Lung (tissue), 12 donors: ENCODE data around the gene HTRA1. TPM values are rescaled to one million over a fixed set of nuclear protein-coding genes. Genes with fewer than 3 reads are reported as not detected.
A peak's percentile ranks its signal among the peaks of the same experiment; 100 is the strongest.

Experiments used
- ATAC-seq: fragments of 200-7000 bp; cut with Tn5 transposase; one replicate; pipeline ENCODE4 v1.9.1; 2020; ENCODE audit warnings: moderate number of reproducible peaks; ENCODE audit not compliant: insufficient read depth, low FRiP score
- DNase-seq, 3 donors: peaks; one replicate each; pipeline ENCODE4 v3.0.0-alpha.2; 2013 to 2017
- H3K27ac ChIP-seq, 2 donors: one replicate each; pipeline ENCODE4 v1.5.1; 2013; ENCODE audit warnings: mild to moderate bottlenecking in 2 of 2, moderate library complexity in 2 of 2, control low read depth in 1 of 2, inconsistent platforms in 1 of 2, low read depth in 1 of 2, low read length in 1 of 2
- H3K27me3 ChIP-seq, 3 donors: one replicate each; pipeline ENCODE4 v1.5.1; 2013; ENCODE audit warnings: low read length in 2 of 3; ENCODE audit not compliant: control insufficient read depth in 3 of 3, insufficient read depth in 3 of 3
- H3K36me3 ChIP-seq, 4 donors: one replicate each; pipeline ENCODE4 v1.5.1; 2013; ENCODE audit warnings: low read length in 4 of 4, mild to moderate bottlenecking in 1 of 4, moderate library complexity in 1 of 4; ENCODE audit not compliant: control insufficient read depth in 4 of 4, insufficient read depth in 4 of 4
- H3K4me1 ChIP-seq, 5 donors: one replicate each; pipeline ENCODE4 v1.5.1; 2013; ENCODE audit warnings: low read length in 5 of 5, mild to moderate bottlenecking in 2 of 5, moderate library complexity in 1 of 5; ENCODE audit not compliant: control insufficient read depth in 5 of 5, insufficient read depth in 5 of 5
- H3K4me3 ChIP-seq: one replicate; pipeline ENCODE4 v1.5.1; 2013; ENCODE audit warnings: mild to moderate bottlenecking, control low read depth, moderate library complexity
- H3K9ac ChIP-seq, 2 donors: one replicate each; pipeline ENCODE4 v1.5.1; 2013; ENCODE audit warnings: low read length in 2 of 2, control low read depth in 1 of 2; ENCODE audit not compliant: insufficient read depth in 1 of 2
- H3K9me3 ChIP-seq, 4 donors: one replicate each; pipeline ENCODE4 v1.5.1; 2013; ENCODE audit warnings: low read length in 3 of 4, mild to moderate bottlenecking in 1 of 4, moderate library complexity in 1 of 4; ENCODE audit not compliant: control insufficient read depth in 4 of 4, insufficient read depth in 3 of 4
- CTCF ChIP-seq: IDR thresholded peaks from 2 replicates; pipeline ENCODE4 v1.5.1; 2012; ENCODE audit warnings: mild to moderate bottlenecking; ENCODE audit errors: control extremely low read depth, extremely low read depth
- WGBS, 2 donors: extraction: QIAGEN DNeasy Blood & Tissue Kit; methylation state at CpG; one replicate each; pipeline ENCODE4 v1.1.7; 2013; 5-methylcytosine and 5-hydroxymethylcytosine counted together
- polyA plus RNA-seq, 2 donors: library from polyadenylated mRNA; stranded (reverse); fragments of 200-250 nt; gene quantifications; one replicate each; pipeline ENCODE4 v1.2.1, GENCODE V29; 2013
- total RNA-seq, 2 donors: library from RNA; depleted of rRNA in 1 of 2; stranded (reverse); fragments of >200 nt in 1 of 2; gene quantifications; one replicate each; pipeline ENCODE4 v1.2.1, GENCODE V29; 2014 to 2021
- donor health status: control.
- donor health status: control.
- donor health status: Bipolar disorder and iron deficiency.
- donor health status: healthy.
- donor health status: DM: yes; HTN: yes; CAD: no.

Gene HTRA1
- total and polyA plus RNA-seq, 4 donors: 30.4 to 59.8 (median 46.1) TPM

- no peaks in the 10 kb centered on the region for H3K36me3 ChIP-seq
- DNase-seq: no peak
- H3K27ac ChIP-seq: no peak overlapping the region
- no peak for ATAC-seq
- no peak overlapping the region for H3K4me3 ChIP-seq
- no peak overlapping the region for H3K9ac ChIP-seq
- no peaks in the 10 kb centered on the region for H3K27me3 ChIP-seq
- TF ChIP-seq CTCF: no peak
- peaks cover 3 to 18% (median 6%) of the 10 kb centered on the region in 5 donors for H3K4me1 ChIP-seq
- WGBS, 2 donors: 91 to 94% methylated on average over 14 of the region's 14 CpGs
- no peaks in the 10 kb centered on the region for H3K9me3 ChIP-seq
Measured at GRCh38 chr10:122494833-122495232, 33.5 kb downstream of the HTRA1 start.

GRCh38 chr10:122495406-122496340 is 34.3 kb downstream of the HTRA1 start:
- peaks cover 3 to 22% (median 6%) of the 10 kb centered on the region in 5 donors for H3K4me1 ChIP-seq
- no peaks in the 10 kb centered on the region for H3K36me3 ChIP-seq
- no peak for TF ChIP-seq CTCF
- ATAC-seq (no peak), DNase-seq (peak in 2 of 3 donors; percentile 44 to 56)
- peak overlapping the region in 1 of 2 donors; percentile 6 for H3K27ac ChIP-seq
- H3K9ac ChIP-seq: no peak overlapping the region
- no peak overlapping the region for H3K4me3 ChIP-seq
- no peaks in the 10 kb centered on the region for H3K9me3 ChIP-seq
- 26 to 42% methylated on average over 12 of the region's 12 CpGs for WGBS, 2 donors
- no peaks in the 10 kb centered on the region for H3K27me3 ChIP-seq

- Histone ChIP-seq H3K9ac (no peak overlapping the region), H3K27me3 (no peaks in the 10 kb centered on the region), H3K4me1 (peaks cover 0 to 22% (median 6%) of the 10 kb centered on the region in 5 donors), H3K9me3 (no peaks in the 10 kb centered on the region), H3K27ac (no peak overlapping the region), H3K4me3 (no peak overlapping the region), H3K36me3 (no peaks in the 10 kb centered on the region)
- ATAC-seq (no peak), DNase-seq (no peak)
- WGBS, 2 donors: 91 to 97% methylated on average over 2 of the region's 2 CpGs
- no peak for TF ChIP-seq CTCF
Measured at GRCh38 chr10:122497241-122497640, 35.9 kb downstream of the HTRA1 start.
